ENCODE results near the gene ADK. TPM values are rescaled to one million over a fixed set of nuclear protein-coding genes. Genes with fewer than 3 reads are reported as not detected.

Gene ADK
- total RNA-seq, 3 donors from 2014 or later: 27.2 to 50.8 (median 40.0) TPM

DNA sequence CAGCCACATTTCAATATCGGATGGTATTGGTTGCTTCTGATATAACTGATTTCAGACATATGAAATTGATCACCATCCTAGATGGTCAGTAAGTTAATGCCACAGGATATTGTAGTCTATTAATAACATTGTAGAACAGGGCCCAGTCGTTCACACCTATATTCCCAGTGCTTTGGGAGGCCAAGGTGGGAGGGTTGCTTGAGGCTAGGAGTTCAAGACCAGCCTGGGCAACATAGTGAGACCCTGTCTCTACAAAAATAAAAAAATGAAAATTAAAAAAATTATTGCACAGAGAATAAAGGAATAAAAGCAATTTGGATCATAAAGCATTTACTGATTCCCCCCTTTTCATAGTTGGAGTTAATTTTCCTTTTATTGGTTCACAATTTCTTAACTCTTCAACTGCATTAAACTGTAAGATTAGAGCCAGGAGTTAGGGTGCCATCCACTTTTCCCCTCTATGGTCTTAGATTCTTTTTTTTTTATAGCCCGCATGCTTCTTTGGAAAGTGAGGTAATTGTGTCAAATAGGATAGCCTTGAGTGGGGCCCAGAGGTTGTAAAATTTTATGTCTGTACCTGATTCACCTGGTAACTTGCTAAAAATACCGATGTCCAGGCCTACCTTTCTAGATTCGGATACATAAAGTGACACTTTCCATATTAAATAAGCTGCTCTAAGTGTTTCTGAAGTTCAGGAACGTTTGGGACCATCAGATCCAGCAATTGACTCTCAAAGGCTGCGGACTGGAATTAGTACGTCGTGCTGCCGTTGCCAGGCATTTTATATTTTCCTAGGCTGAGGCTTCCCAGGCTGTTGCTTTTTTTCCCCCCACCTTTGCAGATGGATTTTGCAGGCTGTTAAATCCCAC is 24.7 kb downstream of the ADK start:
- H3K9me3 ChIP-seq: no peaks in the 10 kb centered on the region
- peak overlapping the region; percentile 82 to 88 (median 86) for H3K4me3 ChIP-seq
- H3K27me3 ChIP-seq: no peaks in the 10 kb centered on the region
- no peaks in the 10 kb centered on the region for H3K36me3 ChIP-seq
- peak overlapping the region; percentile 95 to 96 for H3K27ac ChIP-seq
- DNase-seq (ENCODE audit: low spot score in 2 of 2): no peak
- TF ChIP-seq POLR2AphosphoS5 (IDR thresholded peaks at IDR 0.05): no peak
- no peak for TF ChIP-seq CTCF (IDR thresholded peaks at IDR 0.05)
- TF ChIP-seq POLR2A (IDR thresholded peaks at IDR 0.05): no peak
- peaks cover 0 to 7% of the 10 kb centered on the region in 2 donors for H3K4me1 ChIP-seq
- intact Hi-C loops (cut with DNase I; ENCODE audit: low total_unique reads): no loop called here

DNA sequence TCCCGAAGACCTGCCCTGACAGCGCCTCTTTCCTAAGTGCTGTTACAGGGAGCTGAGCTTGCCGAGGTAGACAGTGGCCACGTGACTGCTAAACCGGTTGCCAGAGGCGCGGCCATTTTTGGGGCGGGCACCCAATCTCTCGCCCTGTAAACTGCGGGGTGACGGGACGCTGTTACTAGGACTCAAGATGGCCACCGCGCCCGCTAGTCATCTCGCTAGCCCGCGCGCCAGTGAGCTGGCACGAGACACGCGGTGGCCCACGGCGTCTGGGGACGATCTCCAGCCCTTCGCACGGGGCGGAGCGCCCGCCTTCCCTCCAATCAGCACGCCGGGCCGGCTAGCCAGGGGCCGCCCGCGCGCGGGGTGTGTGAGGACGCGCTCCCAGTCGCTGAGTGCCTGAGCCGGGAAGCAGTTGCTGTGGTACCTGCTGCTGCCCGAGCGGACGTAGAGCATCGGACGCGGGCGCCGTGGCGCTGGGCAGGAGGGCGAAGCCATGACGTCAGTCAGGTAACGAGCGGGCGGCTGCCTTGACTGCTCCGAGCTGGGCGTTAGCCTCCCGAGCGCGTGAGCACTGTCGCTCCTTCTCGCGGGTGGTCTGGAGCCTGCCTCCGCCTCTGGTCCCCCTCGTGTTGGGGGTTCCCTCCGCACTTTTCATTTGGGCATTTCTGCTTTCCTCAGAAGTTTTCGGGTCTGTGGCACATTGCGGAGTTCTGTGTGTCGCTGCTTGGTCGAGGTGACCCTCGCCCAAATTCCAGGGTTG is 25.5 kb downstream of the ADK start:
- DNase-seq (ENCODE audit: low spot score in 2 of 2): peak; percentile 96 to 97
- TF ChIP-seq POLR2A (IDR thresholded peaks at IDR 0.05): peak; percentile 30
- peak; percentile 76 to 93 (median 85) for TF ChIP-seq POLR2AphosphoS5 (IDR thresholded peaks at IDR 0.05)
- no peak for TF ChIP-seq CTCF (IDR thresholded peaks at IDR 0.05)
- intact Hi-C loops (cut with DNase I; ENCODE audit: low total_unique reads): no loop called here
- Histone ChIP-seq H3K36me3 (no peaks in the 10 kb centered on the region), H3K27ac (peak overlapping the region; percentile 95 to 96), H3K4me3 (peak overlapping the region; percentile 82 to 88 (median 86)), H3K27me3 (no peaks in the 10 kb centered on the region), H3K4me1 (peaks cover 0 to 7% of the 10 kb centered on the region in 2 donors), H3K9me3 (no peaks in the 10 kb centered on the region)

- TF ChIP-seq POLR2AphosphoS5 (IDR thresholded peaks at IDR 0.05) (no peak), POLR2A (IDR thresholded peaks at IDR 0.05) (no peak), CTCF (IDR thresholded peaks at IDR 0.05) (no peak)
- Histone ChIP-seq H3K9me3 (no peaks in the 10 kb centered on the region), H3K27me3 (no peaks in the 10 kb centered on the region), H3K27ac (peak overlapping the region; percentile 95 to 96), H3K4me3 (peak overlapping the region; percentile 82 to 88 (median 86)), H3K4me1 (peaks cover 0 to 7% of the 10 kb centered on the region in 2 donors), H3K36me3 (no peaks in the 10 kb centered on the region)
- DNase-seq (ENCODE audit: low spot score in 2 of 2): peak; percentile 52 to 58
- intact Hi-C loops (cut with DNase I; ENCODE audit: low total_unique reads): no loop called here
Observed at GRCh38 chr10:74177140-74177677, 26.2 kb downstream of the ADK start.

GRCh38 chr10:74178042-74178791 is 27.2 kb downstream of the ADK start:
- no peak for DNase-seq (ENCODE audit: low spot score in 2 of 2)
- Histone ChIP-seq H3K9me3 (no peaks in the 10 kb centered on the region), H3K4me3 (no peak overlapping the region), H3K27me3 (no peaks in the 10 kb centered on the region), H3K4me1 (peaks cover 0 to 7% of the 10 kb centered on the region in 2 donors), H3K27ac (no peak overlapping the region), H3K36me3 (no peaks in the 10 kb centered on the region)
- TF ChIP-seq POLR2AphosphoS5 (IDR thresholded peaks at IDR 0.05) (no peak), POLR2A (IDR thresholded peaks at IDR 0.05) (no peak), CTCF (IDR thresholded peaks at IDR 0.05) (no peak)
- intact Hi-C loops (cut with DNase I; ENCODE audit: low total_unique reads): no loop called here

Measured in breast epithelium (tissue), 4 donors.